Activated effector memory CD4-positive, alpha-beta T cell treated with anti-CD3 and anti-CD28 coated beads, Interleukin-2, amount 50 U/mL, for 16 hours (primary cell): Measurements from ENCODE around the gene CSTPP1.
A peak's percentile ranks its signal among the peaks of the same experiment; 100 is the strongest.
"Not testable (repeated sequence)": the region's sequence is repeated elsewhere in the genome, so short reads cannot be mapped to it uniquely, and the experiment has no call there.

Experiments
- DNase-seq: peaks from one replicate; pipeline ENCODE4 v3.0.0-alpha.2; 2020

The CSTPP1 gene

GRCh38 chr11:47185305-47186075, 248.9 kb downstream of the CSTPP1 start:
- DNase-seq: no peak

- DNase-seq: peak; percentile 80
Observed at GRCh38 chr11:47186076-47186699, 249.6 kb downstream of the CSTPP1 start, which contains the start of gene PACSIN3. Gene PACSIN3 (minus strand): TSS chr11:47186434. CDS start chr11:47182727, 3,707 bp downstream.

- DNase-seq: peak; percentile 81
Observed at GRCh38 chr11:47186700-47187695, 250.4 kb downstream of the CSTPP1 start.

GRCh38 chr11:47187723-47188122, 251.2 kb downstream of the CSTPP1 start:
- DNase-seq: no peak

- DNase-seq: no peak
Observed at GRCh38 chr11:47188259-47188658, 251.7 kb downstream of the CSTPP1 start.

- no peak for DNase-seq
Observed at GRCh38 chr11:47189100-47189834, 252.7 kb downstream of the CSTPP1 start.

- DNase-seq: not testable (repeated sequence)
Observed at GRCh38 chr11:47191137-47191536, 254.6 kb downstream of the CSTPP1 start.

- DNase-seq: no peak
Observed at GRCh38 chr11:47192111-47192510, 255.6 kb downstream of the CSTPP1 start.

- DNase-seq: not testable (repeated sequence)
Observed at GRCh38 chr11:47198161-47198560, 261.6 kb downstream of the CSTPP1 start.

GRCh38 chr11:47201015-47201414, 264.5 kb downstream of the CSTPP1 start:
- DNase-seq: no peak

GRCh38 chr11:47202576-47202975, 266.0 kb downstream of the CSTPP1 start:
- DNase-seq: no peak

- no peak for DNase-seq
Observed at GRCh38 chr11:47204637-47204989, 268.1 kb downstream of the CSTPP1 start.

- DNase-seq: not testable (repeated sequence)
Observed at GRCh38 chr11:47206577-47206976, 270.0 kb downstream of the CSTPP1 start.

- DNase-seq: no peak
Observed at GRCh38 chr11:47207459-47207858, 270.9 kb downstream of the CSTPP1 start.

- DNase-seq: not testable (repeated sequence)
Observed at GRCh38 chr11:47208008-47208552, 271.5 kb downstream of the CSTPP1 start.

GRCh38 chr11:47208628-47209027, 272.1 kb downstream of the CSTPP1 start:
- no peak for DNase-seq
